DOHH2 (cell line): ENCODE measurements around the gene CTSZ.
"Not testable (repeated sequence)": the region's sequence is repeated elsewhere in the genome, so short reads cannot be mapped to it uniquely, and the experiment has no call there.

Source experiments
- H3F3A ChIP-seq: fragments of 200-600 bp; sonication (generic), shearing (Covaris generic); 2 replicates; pipeline ENCODE4 v1.6.0; 2016; ENCODE audit warnings: antibody characterized with exemption, mild to moderate bottlenecking; ENCODE audit not compliant: control insufficient read depth, insufficient read depth
- H3K27ac ChIP-seq: fragments of 200-600 bp; sonication (generic); 2 replicates; pipeline ENCODE4 v1.5.1; 2014; ENCODE audit warnings: low read depth, mild to moderate bottlenecking, low read length, moderate library complexity
- H3K27me3 ChIP-seq: fragments of 200-600 bp; sonication (generic); 2 replicates; pipeline ENCODE4 v1.6.1; 2014; ENCODE audit warnings: mild to moderate bottlenecking, low read length, mixed read lengths; ENCODE audit not compliant: control insufficient read depth
- H3K36me3 ChIP-seq: fragments of 200-600 bp; sonication (generic); 2 replicates; pipeline ENCODE4 v1.6.1; 2014; ENCODE audit warnings: mild to moderate bottlenecking, low read length, moderate library complexity, mixed read lengths; ENCODE audit not compliant: control insufficient read depth
- H3K4me1 ChIP-seq: fragments of 200-600 bp; sonication (generic); 2 replicates; pipeline ENCODE4 v1.6.1; 2014; ENCODE audit warnings: mild to moderate bottlenecking, low read length, mixed read lengths; ENCODE audit not compliant: control insufficient read depth
- H3K4me2 ChIP-seq: fragments of 200-600 bp; sonication (generic); 2 replicates; pipeline ENCODE4 v1.6.0; 2014; ENCODE audit warnings: mild to moderate bottlenecking, low read length, moderate library complexity
- H3K4me3 ChIP-seq: fragments of 200-600 bp; sonication (generic); 2 replicates; pipeline ENCODE4 v1.5.1; 2014; ENCODE audit warnings: mild to moderate bottlenecking, low read length, mixed read lengths
- H3K79me2 ChIP-seq: fragments of 200-600 bp; sonication (generic); 2 replicates; pipeline ENCODE4 v1.6.1; 2014; ENCODE audit warnings: mild to moderate bottlenecking, low read length, mixed read lengths; ENCODE audit not compliant: control insufficient read depth
- H3K9me2 ChIP-seq: fragments of 200-600 bp; sonication (generic); replicated peaks from 2 replicates; pipeline ENCODE4 v1.6.1; 2014; ENCODE audit warnings: mild to moderate bottlenecking, low read length, mixed read lengths; ENCODE audit not compliant: control insufficient read depth
- H3K9me3 ChIP-seq: fragments of 200-600 bp; sonication (generic); 2 replicates; pipeline ENCODE4 v1.6.1; 2014; ENCODE audit warnings: antibody characterized with exemption, low read length, mixed read lengths; ENCODE audit not compliant: control insufficient read depth, insufficient read depth
- H4K20me1 ChIP-seq: fragments of 200-600 bp; sonication (generic); 2 replicates; pipeline ENCODE4 v1.6.0; 2014; ENCODE audit warnings: low read depth, mild to moderate bottlenecking, antibody characterized with exemption, low read length, moderate library complexity; ENCODE audit not compliant: control insufficient read depth, insufficient read depth
- EZH2phosphoT487 ChIP-seq: fragments of 200-600 bp; sonication (generic); IDR thresholded peaks from 2 replicates; pipeline ENCODE4 v1.6.1; 2017; ENCODE audit warnings: borderline replicate concordance, mild to moderate bottlenecking, antibody characterized with exemption, low read length, moderate library complexity, mixed read lengths
- TF ChIP-seq, protein P1 (sequence below): fragments of 200-600 bp; sonication (generic); IDR thresholded peaks from one replicate; pipeline ENCODE4 v1.5.1; 2014; ENCODE audit warnings: antibody characterized with exemption, mild to moderate bottlenecking, low read depth, low read length; ENCODE audit not compliant: poor library complexity, severe bottlenecking

The CTSZ gene

DNA sequence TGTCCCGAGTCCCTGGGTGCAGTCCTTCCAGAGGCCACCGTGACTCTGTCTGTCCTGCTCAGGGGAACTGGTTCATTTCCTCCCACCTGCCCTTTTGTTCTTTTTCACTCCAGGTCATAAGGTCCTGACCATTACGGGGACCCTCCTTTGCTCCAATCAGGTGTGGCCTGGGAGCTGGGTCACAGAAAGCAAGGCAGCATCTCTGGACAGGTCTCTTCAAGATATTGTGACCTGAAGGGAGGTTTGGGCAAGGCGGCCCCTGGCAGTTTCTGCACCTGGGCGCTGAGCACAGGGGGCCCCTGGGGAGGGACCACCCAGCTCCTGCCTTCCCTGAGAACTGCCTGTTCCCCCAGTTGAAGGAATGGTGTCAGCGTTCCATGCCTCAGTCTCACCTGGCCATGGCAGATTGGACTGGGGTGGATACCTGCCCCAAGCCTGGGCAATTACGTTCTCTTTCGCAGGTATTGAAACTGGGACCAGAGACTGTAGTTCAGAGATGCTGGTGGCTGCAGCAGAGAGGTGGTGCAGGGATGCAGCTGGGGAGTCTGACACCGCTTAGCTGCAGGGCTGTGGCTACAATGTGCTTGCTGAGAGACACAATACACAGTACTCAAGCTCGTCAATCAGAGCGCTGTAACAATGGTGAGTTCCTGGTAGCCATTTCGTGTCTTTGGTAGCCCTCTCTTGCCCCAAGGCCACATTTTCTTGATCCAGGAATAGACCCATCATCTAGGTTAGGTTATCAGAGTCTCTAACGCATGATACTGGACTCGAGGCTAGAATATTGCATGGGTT, 41.6 kb downstream of the CTSZ start:
- H3K36me3 ChIP-seq, result no peaks in the 10 kb centered on the region
- peaks cover 3% of the 10 kb centered on the region; the same call in 1 of the 2 replicates for H3F3A ChIP-seq
- H3K9me3 ChIP-seq, result peaks cover 9% of the 10 kb centered on the region; the same call in 1 of the 2 replicates
- no peaks in the 10 kb centered on the region for H4K20me1 ChIP-seq
- no peaks in the 10 kb centered on the region for H3K79me2 ChIP-seq
- peaks cover 23% of the 10 kb centered on the region for H3K27me3 ChIP-seq
- TF ChIP-seq EZH2phosphoT487, result no peak
- TF ChIP-seq, protein P1, sequence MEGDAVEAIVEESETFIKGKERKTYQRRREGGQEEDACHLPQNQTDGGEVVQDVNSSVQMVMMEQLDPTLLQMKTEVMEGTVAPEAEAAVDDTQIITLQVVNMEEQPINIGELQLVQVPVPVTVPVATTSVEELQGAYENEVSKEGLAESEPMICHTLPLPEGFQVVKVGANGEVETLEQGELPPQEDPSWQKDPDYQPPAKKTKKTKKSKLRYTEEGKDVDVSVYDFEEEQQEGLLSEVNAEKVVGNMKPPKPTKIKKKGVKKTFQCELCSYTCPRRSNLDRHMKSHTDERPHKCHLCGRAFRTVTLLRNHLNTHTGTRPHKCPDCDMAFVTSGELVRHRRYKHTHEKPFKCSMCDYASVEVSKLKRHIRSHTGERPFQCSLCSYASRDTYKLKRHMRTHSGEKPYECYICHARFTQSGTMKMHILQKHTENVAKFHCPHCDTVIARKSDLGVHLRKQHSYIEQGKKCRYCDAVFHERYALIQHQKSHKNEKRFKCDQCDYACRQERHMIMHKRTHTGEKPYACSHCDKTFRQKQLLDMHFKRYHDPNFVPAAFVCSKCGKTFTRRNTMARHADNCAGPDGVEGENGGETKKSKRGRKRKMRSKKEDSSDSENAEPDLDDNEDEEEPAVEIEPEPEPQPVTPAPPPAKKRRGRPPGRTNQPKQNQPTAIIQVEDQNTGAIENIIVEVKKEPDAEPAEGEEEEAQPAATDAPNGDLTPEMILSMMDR, result no peak
- no peak overlapping the region for H3K4me2 ChIP-seq
- H3K4me3 ChIP-seq, result no peak overlapping the region
- H3K27ac ChIP-seq, result no peak overlapping the region
- no peaks in the 10 kb centered on the region for H3K9me2 ChIP-seq
- peaks cover 10% of the 10 kb centered on the region for H3K4me1 ChIP-seq

DNA sequence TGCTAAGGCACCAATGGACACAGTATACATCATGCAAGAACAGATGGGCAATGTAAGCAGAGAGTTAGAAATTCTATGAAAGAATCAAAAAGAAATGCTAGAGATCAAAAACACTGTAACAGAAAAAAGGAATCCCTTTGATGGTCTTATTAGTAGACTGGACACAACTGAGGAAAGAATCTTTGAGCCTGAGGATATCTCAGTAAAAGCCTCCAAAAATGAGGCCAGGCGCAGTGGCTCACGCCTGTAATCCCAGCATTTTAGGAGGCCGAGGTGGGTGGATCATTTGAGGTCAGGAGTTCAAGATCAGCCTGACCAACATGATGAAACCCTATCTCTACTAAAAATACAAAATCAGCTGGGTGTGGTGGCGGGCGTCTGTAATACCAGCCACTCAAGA, 43.1 kb downstream of the CTSZ start:
- not testable (repeated sequence) for H3K4me2 ChIP-seq, H4K20me1 ChIP-seq, H3F3A ChIP-seq, H3K79me2 ChIP-seq, H3K36me3 ChIP-seq, H3K9me2 ChIP-seq, H3K9me3 ChIP-seq, H3K4me3 ChIP-seq, H3K4me1 ChIP-seq, H3K27ac ChIP-seq
- peaks cover 33% of the 10 kb centered on the region for H3K27me3 ChIP-seq

DNA sequence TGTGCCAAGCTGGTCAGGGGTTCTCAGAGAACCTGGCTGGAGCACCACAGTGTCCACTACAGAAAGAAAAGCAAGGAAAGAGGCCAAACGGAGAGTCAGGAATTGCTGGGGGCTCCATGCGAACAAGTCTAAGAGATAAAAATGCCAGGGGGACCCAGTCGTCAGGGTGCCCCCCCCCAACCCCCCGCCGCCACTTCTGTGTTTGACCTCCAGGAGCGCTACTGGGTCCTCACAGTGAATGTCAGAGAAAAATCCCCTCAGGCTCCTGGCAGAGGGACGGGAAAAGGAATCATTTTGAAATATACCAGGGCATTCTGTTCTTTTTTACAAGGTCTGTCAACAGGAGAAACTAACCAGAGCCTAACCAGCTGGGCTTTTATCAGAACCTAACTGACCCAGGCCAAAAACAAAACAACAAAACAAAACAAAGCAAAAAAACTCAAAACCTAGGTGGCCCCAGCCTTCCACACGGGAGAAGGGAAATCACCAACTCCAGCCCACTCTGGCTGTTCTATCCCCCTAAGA, 43.9 kb downstream of the CTSZ start:
- Histone ChIP-seq H3K27me3 (peaks cover 33% of the 10 kb centered on the region), H3K79me2 (no peaks in the 10 kb centered on the region), H3K9me2 (no peaks in the 10 kb centered on the region), H4K20me1 (no peaks in the 10 kb centered on the region), H3K27ac (no peak overlapping the region), H3F3A (no peaks in the 10 kb centered on the region), H3K4me3 (no peak overlapping the region), H3K4me1 (no peaks in the 10 kb centered on the region), H3K36me3 (no peaks in the 10 kb centered on the region), H3K9me3 (no peaks in the 10 kb centered on the region), H3K4me2 (no peak overlapping the region)
- TF ChIP-seq, protein P1, result no peak
- TF ChIP-seq EZH2phosphoT487, result no peak

DNA sequence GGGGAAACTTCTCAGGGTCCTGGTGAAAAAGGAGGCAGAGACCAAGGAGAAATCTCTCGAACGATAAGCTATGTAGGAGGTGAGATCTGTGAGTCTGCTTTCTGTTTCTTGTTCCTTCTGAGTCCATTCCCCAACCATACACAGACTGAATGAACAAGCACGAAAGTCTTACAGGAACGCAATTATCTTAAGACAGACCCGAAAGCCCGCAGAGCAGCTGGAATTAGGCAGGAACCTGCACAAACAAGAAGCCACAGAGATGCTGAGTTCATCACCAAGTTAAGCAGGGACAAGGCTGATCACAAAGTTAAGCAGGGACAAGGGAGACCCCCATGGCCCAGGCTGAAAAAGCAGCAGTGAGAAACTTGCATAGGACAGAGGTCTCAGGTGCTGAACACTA, 47.4 kb downstream of the CTSZ start:
- no peaks in the 10 kb centered on the region for H3K79me2 ChIP-seq
- TF ChIP-seq, protein P1, result no peak
- TF ChIP-seq EZH2phosphoT487, result no peak
- H3K27ac ChIP-seq, result no peak overlapping the region
- H3K36me3 ChIP-seq, result no peaks in the 10 kb centered on the region
- H3K4me2 ChIP-seq, result no peak overlapping the region
- no peak overlapping the region for H3K4me3 ChIP-seq
- no peaks in the 10 kb centered on the region for H4K20me1 ChIP-seq
- no peaks in the 10 kb centered on the region for H3K9me2 ChIP-seq
- H3K4me1 ChIP-seq, result no peaks in the 10 kb centered on the region
- H3K27me3 ChIP-seq, result peaks cover 28% of the 10 kb centered on the region
- no peaks in the 10 kb centered on the region for H3F3A ChIP-seq
- H3K9me3 ChIP-seq, result no peaks in the 10 kb centered on the region
